Subcutaneous adipose tissue (tissue), 4 donors: Measurements from ENCODE around the gene DERL3. TPM values are rescaled to one million over a fixed set of nuclear protein-coding genes. Genes with fewer than 3 reads are reported as not detected.

ENCODE experiments used
- CTCF ChIP-seq: fragments of 450-650 bp; IDR thresholded peaks from one replicate; pipeline ENCODE4 v1.5.1; 2016; ENCODE audit warnings: low read depth, mild to moderate bottlenecking, control low read depth, antibody characterized with exemption, moderate library complexity
- total RNA-seq, 4 donors: library from RNA; depleted of rRNA; stranded (reverse); fragments of >200 nt; gene quantifications; one replicate each; pipeline ENCODE4 v1.1.0, GENCODE V29; 2016

The DERL3 gene
- total RNA-seq, 4 donors from 2014 or later: 0.22 to 1.5 TPM; not detected in 2

- TF ChIP-seq CTCF: no peak
Observed at GRCh38 chr22:23803001-23803819, 35.6 kb downstream of the DERL3 start.

GRCh38 chr22:23801886-23802377, 36.9 kb downstream of the DERL3 start:
- no peak for TF ChIP-seq CTCF

GRCh38 chr22:23801238-23801821, 37.5 kb downstream of the DERL3 start:
- no peak for TF ChIP-seq CTCF

- TF ChIP-seq CTCF: no peak
Observed at GRCh38 chr22:23800297-23801237, 38.2 kb downstream of the DERL3 start.

- TF ChIP-seq CTCF: no peak
Observed at GRCh38 chr22:23796461-23796860, 42.3 kb downstream of the DERL3 start.

GRCh38 chr22:23793326-23793725, 45.5 kb downstream of the DERL3 start:
- no peak for TF ChIP-seq CTCF
